GM19467 (cell line): Measurements from ENCODE around the gene LSM8.
A peak's percentile ranks its signal among the peaks of the same experiment; 100 is the strongest.
"Not testable (repeated sequence)": the region's sequence is repeated elsewhere in the genome, so short reads cannot be mapped to it uniquely, and the experiment has no call there.

Experiments used
- ATAC-seq: cut with Tn5 transposase; IDR thresholded peaks from one replicate; pipeline ENCODE4 v1.9.1; 2021; ENCODE audit warnings: mild to moderate bottlenecking, moderate library complexity; ENCODE audit not compliant: unreplicated experiment

LSM8 gene

DNA sequence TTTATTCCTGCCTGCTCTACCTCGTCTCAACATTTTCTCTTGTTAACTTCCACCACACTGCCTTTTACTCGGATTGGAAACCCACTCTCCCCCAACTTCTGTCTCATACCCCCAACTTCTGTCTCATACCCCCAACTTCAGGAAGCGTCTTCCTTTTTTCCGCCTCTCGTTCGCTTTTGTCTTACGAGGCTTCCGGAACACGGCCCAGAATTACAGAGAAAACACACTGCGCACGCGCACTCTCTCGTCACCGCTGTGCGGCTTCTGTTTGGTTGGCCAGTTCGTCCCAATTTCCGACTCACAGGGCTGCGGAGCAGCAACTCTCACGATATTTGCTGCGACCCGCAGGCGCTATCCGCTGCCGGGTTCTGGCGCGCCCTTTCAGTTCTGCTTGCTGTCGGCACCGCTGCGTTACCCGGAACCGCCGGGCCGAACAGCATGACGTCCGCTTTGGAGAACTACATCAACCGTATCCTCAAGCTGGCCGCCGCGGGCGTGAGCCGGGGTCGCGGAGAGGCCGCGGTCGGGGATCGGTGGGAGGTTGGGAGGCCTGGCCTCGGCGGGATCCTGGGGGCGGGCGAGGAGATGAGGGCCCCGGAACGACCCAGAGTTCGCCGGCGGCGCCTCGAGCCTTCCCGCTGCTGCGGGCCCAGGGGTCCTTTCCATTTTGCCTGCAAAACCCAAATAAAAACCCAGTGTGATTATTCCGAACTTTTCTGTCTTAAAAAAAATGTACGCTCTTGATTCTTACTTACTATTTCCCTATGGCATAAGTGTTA is at the start of gene LSM8:
TSS of gene LSM8 (plus strand) at position 379 of the 779 bp plus-strand sequence. CDS start at position 439, 60 bp downstream.
- ATAC-seq, result peak; percentile 97

- ATAC-seq, result not testable (repeated sequence)
These were observed 49.5 kb upstream of the LSM8 start for GRCh38 chr7:118134420-118134819.

GRCh38 chr7:118140468-118140867 is 43.5 kb upstream of the LSM8 start:
- no peak for ATAC-seq

DNA sequence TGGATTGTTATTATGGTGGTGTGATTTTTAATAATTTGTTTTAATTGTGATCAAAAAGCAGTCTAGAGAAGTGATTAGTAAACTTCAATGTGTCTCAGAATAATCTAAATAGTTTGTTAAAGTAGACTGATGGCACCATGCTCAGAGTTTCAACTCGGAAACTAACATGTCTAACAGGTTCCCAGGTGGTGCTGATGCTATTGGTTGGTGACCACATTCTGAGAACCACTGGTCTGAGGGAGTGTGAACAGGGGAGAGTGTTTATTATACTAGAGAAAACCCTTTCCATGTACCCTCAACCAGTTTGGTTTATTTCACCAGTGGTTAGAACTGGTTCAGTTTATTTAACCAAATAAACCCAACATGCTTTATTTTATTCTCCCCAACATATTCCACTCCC is 42.0 kb upstream of the LSM8 start:
- no peak for ATAC-seq

DNA sequence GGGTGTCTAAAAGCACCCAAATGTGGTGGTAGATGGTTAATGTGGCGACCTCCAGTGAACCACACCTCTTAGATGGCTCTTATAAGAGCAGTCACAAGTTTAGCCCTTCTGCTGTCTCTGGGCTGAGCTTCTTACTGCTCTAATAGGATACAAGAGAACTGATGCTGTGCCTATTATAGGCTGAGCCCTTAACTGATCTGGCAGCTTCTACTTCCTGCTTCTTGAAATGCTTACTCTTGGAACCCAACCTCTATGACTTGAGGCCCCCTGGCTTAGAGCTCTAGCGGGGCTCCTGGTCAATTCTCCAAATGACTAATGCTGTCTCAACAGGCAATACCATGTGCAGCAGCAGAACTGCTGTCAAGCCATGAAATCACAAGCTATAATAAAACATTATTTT is 35.0 kb upstream of the LSM8 start:
- no peak for ATAC-seq

- ATAC-seq, result no peak
These were observed 34.6 kb upstream of the LSM8 start for GRCh38 chr7:118149394-118149793.

- no peak for ATAC-seq
These were observed 32.3 kb upstream of the LSM8 start for GRCh38 chr7:118151671-118152070.

DNA sequence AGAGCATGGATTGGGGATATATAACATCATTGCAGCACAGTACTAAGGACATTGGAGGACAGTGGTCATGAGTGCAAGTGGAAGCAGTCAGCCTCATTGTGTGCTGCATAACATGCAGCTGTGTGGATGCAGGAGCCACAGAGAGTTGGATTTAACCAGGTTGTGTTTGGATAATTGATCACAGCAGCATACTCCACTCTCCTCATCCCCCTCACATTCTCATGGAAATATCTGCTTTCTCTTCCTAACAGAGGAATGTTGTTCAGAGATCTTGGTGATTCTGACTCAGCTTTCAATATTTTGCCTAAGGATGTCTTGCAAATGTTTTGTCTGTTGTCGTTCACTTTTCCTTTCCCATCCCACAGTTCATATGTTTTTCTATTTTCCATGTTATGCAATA is 31.8 kb upstream of the LSM8 start:
- no peak for ATAC-seq

- ATAC-seq, result no peak
These were observed 31.3 kb upstream of the LSM8 start for GRCh38 chr7:118152654-118153053.

- peak; percentile 47 for ATAC-seq
These were observed 30.3 kb upstream of the LSM8 start for GRCh38 chr7:118153551-118154177.

- ATAC-seq, result no peak
These were observed 25.2 kb upstream of the LSM8 start for GRCh38 chr7:118158766-118159165.

- ATAC-seq, result no peak
These were observed 14.8 kb upstream of the LSM8 start for GRCh38 chr7:118169146-118169545.

- no peak for ATAC-seq
These were observed 8.2 kb upstream of the LSM8 start for GRCh38 chr7:118175740-118176139.

DNA sequence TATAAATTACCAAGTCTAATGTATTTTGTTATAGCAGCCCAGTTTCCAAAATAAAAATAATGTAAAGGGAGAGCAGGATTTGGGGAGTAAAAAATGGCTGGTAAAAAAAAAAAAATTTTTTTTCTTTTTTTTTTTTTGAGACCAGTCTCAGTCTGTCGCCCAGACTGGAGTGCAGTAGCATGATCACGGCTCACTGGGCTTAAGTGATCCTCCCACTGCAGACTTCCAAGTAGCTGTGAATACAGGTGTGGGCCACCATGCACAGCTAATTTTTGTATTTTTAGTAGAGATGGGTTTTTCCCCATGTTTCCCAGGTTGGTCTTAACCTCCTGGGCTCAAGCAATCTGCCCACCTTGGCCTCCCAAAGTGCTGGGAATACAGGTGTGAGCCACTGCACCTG is 4.8 kb upstream of the LSM8 start:
- ATAC-seq, result no peak

- ATAC-seq, result no peak
These were observed 1.2 kb upstream of the LSM8 start for GRCh38 chr7:118182593-118183427.

- ATAC-seq, result peak; percentile 1
These were observed 557 bp upstream of the LSM8 start for GRCh38 chr7:118183428-118183785.

DNA sequence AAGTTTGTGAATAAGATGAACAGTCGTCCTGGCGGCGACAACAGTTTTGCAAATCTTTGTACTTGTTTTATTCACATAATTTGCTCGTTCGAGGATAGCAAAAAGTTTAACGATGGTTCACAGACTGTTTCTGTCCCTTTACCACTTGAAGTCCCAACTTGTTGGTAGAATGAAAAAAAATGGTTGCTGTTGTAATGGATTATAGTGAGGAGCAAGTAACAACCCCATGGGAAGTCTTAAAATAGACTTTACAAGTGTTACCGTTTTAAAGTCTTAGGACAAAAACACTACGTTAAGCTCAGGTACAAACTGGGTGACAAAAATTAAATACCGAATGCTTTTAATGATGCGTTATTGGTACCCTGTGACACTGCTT is 589 bp downstream of the LSM8 start:
- ATAC-seq, result no peak

GRCh38 chr7:118185163-118185860 is 1.3 kb downstream of the LSM8 start:
- no peak for ATAC-seq

DNA sequence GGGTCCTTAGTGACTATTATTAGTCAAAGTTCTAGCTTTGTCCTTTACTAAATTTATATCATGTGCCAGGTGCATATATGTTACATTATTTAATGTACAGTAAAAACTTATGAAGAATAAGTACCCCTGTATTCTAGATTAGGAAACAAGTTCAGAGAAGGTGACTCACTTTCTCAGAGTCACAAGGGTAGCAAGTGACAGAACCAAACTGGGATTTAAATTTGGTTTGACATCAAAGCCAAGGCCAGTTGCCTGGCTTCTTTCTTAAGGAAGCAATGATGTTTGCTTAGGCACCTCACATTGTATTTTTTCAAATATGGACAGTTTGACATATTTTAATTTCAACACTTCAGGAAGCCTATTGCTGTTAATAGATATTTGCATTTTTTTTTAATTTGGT is 2.5 kb downstream of the LSM8 start:
- no peak for ATAC-seq

DNA sequence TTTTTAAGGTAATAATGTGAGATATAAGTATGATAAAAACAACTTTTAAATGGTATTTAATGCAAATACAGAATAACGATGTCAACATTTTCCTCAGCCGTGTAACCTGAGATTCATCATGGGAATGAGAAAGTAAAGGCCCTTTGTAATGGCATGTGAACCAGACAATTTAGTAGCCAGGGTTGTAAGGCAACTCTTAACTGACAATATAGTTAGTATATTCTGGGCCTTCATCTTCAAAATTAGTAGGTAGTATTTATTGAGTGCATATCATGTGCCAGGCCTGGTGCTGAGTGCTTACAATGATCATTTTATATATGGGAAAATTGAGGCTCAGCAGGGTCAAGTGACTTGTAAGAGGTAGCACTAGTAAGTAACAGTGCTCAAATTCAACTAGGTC is 10.6 kb downstream of the LSM8 start:
- ATAC-seq, result no peak

- peak; percentile 80 for ATAC-seq
These were observed 12.0 kb downstream of the LSM8 start for GRCh38 chr7:118195837-118196474.
